ENCODE data around the gene MAP3K13.
"Not testable (repeated sequence)": the region's sequence is repeated elsewhere in the genome, so short reads cannot be mapped to it uniquely, and the experiment has no call there.

Gene MAP3K13

DNA sequence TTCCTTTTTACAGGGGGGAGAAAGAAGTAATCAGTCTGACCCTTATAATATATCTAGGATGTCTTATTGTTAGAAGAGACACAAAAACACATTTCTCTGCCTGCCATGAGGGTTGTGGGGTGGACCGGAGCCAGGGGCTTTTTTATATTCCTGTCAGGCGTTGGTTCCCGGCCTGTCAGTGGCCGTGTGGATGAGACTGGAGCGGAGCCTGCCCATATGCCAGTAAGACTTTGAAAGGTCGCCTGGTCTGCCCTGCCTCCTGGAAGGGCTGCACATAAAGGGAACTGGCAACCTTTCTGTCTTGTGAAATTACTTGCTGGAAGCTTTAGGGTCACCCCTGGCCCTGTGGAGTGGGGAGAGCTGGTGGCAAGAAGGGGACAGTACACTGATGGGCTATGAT lies 34.7 kb downstream of the MAP3K13 start:
- DNase-seq (ENCODE audit: low read depth): no peak

DNA sequence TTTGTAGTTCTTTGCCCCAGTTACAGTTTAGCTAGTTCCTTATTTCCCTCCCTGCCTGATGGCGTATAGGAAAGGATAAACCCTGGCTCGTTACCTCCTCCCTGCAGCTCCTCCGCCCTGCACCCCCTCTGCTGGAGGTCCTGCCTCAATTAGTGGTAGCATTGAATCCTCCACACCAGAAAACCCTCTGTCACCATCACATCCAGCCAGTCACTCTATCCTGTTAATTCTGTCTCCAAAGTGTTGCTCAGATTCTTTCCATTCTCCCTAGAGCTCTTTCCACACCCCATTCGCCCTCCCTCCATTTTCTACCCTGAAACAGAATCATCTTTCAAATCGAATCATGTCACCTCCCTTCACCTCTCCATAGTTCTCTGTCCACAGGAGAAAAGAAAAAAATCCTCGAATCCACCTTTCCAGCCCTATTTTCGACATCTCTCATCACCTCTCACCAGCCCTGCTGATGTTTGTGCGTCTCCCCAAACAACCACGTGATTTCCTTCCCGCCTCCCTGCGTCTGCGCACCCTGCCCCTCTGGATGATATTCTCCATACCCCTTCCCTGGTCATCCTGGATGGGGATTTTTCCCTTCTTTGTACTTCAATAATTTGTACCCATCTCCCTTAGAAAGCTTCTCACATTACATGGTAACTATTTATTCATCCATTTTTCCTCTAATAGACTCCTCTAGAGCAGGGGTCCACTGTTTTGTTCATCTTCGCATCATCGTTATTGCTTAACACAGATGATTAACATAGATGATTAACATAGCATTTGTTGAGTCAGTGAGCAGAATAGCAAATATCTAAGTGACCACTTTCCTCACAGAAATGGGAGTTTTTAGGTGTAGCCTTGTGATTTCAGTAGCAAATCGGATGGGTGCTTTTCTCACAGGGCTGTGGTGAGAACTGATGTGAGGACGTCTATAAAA lies 37.1 kb downstream of the MAP3K13 start:
- DNase-seq (ENCODE audit: low read depth): no peak

DNA sequence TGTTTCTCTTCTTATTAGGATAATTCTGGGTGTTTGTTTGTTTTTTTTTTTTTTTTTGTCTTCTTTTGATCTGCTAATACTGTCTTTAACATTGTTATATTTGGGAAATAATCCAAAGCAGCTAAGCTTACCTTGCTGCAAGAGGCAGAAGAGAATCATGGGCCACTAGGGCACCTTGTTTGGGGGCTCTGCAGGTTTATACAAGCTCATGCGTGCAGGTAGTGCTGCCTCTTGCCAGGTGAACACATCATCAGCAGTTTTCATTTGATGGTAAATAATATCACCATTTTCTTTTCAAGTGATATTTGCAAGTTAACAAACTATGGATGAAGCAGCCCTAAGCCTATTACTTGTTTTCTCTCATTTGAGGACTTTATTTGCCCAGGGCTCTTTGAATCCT lies 37.9 kb downstream of the MAP3K13 start:
- no peak for DNase-seq (ENCODE audit: low read depth)

DNA sequence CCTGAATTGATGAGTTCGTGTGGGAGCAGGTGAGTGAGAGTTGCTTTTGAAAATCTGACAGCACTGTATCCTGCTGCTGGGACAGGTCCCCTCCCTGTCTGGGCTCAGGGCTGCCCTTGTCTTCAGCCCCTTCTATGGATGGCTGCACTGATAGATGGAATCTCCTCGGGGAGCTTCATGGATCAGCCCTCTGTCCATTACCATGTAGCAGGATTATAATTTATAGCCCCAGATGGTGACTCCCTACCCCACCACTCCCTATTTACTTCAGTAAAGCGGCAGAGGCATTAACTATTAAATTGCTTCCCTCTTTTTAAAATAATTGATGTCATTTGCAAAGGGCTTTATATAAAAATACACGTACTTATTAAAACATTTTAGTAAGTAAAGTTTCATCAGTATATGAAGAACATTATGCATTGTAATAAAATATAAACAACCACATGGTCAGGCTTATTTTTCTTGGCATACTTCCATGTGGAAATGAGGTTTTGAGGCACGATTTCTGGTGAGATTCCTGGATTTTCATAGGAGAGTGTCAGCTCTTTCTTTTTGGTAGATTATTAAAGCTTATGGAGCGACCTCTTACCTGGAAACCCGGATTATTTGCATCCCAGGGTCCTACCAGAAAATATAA lies 38.5 kb downstream of the MAP3K13 start:
- no peak for DNase-seq (ENCODE audit: low read depth)

DNA sequence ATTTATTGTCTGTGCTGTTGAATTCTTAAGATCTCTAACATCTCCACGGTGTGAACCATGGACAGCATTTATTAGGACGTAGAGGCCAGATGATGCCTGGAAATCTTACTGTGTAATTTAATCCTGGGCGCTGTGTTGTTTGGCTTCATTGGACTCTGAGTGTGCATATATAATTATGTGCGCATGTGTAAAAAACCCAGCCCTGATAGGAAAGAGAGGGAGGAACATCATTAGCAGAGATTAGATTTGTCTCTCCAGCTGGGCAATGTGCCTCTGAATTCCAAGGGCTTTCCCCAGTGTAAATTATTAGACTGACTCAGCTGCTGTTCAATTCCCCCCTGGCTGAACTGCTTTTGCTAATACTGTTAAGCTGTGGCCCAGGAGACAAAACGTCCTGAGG lies 39.6 kb downstream of the MAP3K13 start:
- DNase-seq (ENCODE audit: low read depth): no peak

DNA sequence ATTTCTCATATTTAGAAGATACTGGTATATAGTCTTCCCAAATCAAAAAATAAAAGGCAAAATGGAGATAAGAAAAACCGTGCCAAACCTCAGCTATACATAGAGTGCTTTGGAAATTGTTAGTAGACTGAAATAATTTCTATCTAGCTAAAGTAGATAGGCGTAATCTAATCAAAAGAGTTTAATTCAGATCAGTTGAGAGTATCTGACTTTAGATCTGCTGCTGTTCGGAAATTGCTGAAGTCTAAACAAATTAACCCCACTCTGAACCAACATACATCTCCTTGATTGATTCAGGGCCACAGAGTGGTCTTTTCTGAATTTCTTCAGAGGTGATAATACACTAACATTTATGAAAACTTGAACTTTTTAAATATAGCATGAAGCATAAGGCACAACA lies 40.1 kb downstream of the MAP3K13 start:
- DNase-seq (ENCODE audit: low read depth): no peak

DNA sequence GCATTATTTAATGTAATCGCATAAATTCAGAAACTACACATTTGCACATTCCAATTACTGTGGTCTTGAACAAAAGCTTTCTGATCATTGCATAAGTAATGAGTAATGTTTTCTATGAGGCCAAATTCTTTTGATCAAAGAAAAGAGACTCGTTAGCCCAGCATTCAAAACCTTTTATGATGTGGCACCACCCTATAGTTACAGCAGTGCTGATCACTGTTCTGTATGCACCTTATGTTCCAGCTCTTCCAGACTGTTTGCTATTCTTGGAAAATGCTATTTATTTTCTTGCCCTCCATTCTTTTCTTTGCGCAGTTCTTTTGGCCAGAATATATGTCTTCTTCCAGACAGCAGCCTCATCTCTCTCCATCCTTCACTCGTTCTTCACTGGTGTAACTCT lies 42.3 kb downstream of the MAP3K13 start:
- no peak for DNase-seq (ENCODE audit: low read depth)

DNA sequence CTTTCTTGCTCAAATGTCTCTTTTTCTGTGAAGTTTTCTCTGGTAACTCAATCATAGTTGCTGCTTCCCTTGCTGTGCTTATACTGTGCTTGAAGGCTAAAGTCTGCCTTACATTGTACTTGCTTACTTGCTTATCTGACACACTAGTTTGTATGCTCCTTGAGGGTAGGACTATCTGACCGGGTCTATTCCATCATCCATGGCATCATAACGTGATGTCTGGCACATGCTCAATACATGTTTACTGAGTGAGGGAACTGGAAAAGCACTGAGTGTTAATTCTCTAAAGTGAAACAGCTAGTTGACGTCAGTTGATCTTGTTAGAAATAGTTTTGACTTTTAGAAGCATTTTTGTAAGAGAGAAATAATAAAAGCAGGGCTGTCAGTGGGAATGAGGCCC lies 42.7 kb downstream of the MAP3K13 start:
- no peak for DNase-seq (ENCODE audit: low read depth)

DNA sequence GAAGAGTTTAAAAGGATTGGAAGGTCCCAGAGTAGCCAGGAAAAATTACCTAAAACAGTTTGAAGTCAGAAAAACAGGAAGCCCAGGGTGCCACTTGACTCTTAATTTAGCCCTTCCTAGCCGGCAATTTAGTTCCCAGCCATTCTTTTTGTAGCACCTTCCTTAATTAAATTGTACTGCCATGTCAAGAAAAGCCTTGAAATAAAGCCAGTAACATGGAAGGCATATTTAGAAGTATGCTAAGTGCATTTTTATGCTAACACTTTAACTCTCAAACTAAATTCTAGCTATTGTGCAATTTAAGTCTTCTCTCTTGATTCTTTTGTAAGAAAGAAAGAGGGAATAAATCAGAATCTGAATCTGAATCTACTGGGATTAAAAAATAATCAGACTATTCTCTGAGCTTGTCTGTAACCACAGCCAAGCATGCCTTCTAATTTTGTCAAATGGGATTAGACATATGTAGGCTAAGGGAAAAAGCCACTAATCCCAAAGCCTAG lies 43.2 kb downstream of the MAP3K13 start:
- DNase-seq (ENCODE audit: low read depth): no peak

DNA sequence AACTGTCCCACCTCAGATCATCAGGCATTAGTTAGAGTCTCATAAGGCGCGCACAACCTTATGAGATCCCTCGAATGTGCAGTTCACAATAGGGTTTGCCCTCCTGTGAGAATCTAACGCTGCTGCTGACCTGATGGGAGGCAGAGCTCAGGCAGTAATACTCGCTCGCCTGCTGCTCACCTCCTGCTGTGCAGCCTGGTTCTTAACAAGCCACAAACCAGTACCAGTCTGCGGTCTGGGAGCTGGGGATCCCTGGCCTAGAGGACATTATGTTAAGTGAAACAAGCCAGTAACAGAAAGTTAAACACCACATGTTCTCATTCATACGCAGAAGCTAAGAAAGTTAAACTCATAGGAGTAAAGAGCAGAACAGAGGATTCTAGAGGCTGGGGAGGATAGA lies 47.0 kb downstream of the MAP3K13 start:
- DNase-seq (ENCODE audit: low read depth): no peak

DNA sequence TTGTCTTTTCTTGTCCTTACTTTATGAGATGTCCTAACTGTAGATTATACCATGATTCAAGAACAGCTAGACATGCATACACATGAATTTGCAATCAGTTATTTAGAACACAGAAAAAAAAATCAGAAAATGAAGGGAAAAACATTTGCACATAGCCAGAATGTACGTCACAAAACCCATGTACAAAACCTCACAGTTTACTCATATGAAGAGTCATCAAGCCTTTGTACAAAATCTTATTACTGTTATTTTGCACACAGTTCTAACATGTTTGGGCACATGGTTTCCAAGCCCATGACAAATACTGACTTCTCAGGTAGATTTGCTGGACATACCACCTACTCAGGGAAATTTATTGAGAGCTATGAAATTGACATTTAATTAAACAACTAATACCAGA lies 48.2 kb downstream of the MAP3K13 start:
- DNase-seq (ENCODE audit: low read depth): no peak

DNA sequence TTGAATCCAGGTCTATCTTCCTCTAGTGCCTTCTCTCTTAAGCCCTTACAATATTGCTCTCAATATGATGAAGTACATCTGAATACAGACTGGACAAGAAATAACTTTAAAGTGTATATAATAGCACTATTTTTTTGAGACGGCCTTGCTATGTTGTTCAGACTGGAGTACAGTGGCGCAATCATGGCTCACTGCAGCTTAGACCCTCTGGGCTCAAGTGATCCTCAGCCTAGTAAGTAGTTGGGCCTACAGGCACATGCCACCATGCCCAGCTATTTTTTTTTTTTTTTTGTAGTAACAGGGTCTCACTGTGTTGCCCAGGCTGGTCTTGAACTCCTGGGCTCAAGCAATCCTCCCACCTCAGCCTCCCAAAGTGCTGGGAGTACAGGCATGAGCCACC lies 53.6 kb downstream of the MAP3K13 start:
- no peak for DNase-seq (ENCODE audit: low read depth)

DNA sequence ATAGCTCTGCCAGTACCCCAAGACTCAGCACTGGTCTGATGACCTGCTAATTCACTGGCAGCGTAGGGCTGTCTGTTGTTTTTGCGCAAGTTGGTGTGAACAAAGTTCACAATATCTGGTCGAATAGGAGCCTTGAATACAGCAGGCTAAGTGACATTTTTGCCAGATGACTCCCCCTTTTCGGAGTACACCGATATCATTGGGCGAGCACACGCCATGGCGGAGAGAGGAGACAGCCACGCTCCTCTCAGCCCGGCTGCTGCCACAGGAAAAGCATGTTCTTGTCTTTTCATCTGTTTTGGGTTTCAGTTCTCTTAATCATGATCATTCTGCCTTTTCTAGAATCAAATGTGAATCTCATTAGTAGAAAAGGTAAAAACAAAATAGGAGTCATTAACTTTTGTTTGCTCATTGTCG lies 55.6 kb downstream of the MAP3K13 start:
- DNase-seq (ENCODE audit: low read depth): not testable (repeated sequence)

DNA sequence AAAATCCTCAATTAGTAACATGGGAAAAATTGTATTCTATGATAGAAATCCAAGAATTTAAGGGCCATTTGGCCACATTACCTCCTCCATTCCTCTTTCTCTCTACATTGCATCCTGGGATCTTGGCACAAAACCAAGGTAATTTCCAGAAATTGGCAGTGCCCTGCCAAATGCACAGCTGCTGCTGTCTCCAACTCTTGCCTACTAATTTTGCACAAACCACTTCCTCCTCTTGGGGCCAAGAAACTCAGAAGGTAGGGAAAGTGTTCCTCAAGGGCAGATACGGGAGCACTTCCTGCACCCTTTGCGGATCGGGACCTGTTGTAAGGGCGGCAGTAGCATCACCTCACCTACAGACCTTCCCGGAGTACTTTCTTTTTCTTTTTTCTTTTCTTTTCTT lies 57.8 kb downstream of the MAP3K13 start:
- no peak for DNase-seq (ENCODE audit: low read depth)

DNA sequence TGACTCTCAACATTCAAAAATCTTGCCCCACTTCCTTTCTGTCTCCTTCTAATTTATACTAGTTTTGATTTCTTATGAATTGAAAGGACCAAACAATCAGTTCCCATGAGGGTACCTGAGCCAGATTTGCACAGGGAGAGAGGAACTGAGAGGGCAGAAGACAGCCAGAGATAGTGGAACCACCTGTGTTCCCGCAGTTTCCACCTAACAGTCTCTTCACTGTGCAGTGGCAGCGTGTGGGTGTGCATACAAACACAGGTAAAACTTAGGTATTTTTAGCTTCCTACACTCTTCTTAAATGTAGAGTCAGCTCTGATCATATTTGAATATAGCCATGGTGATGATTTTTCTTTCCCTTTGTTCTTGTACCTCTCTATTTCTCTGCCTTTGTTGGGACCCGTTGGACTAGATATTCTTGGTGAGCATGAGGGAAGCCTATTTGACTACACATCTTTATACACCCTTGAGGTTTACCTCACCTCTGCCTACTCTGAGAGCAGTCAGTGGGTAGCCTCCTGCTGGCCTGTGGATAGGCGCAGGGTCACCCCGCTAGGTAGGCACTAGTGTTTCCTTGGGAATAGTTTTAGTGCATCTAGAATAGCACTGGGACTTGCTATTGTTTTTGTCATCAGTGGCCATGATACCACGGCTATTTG lies 58.8 kb downstream of the MAP3K13 start:
- no peak for DNase-seq (ENCODE audit: low read depth)

DNA sequence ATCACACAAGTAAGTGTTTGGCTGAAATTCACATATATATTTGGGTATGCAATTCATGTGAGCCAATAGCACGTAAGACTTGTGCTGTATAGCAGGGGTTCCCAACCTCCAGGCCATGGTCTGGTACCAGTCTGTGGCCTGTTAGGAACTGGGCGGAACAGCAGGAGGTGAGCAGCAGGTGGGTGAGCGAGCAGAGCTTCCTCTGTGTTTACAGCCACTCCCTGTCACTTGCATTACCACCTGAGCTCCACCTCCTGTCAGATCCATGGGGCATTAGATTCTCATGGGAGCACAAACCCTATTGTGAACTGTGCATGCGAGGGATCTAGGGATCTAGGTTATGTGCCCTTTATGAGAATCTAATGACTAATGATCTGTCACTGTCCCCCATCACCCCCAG lies 59.7 kb downstream of the MAP3K13 start:
- DNase-seq (ENCODE audit: low read depth): no peak

DNA sequence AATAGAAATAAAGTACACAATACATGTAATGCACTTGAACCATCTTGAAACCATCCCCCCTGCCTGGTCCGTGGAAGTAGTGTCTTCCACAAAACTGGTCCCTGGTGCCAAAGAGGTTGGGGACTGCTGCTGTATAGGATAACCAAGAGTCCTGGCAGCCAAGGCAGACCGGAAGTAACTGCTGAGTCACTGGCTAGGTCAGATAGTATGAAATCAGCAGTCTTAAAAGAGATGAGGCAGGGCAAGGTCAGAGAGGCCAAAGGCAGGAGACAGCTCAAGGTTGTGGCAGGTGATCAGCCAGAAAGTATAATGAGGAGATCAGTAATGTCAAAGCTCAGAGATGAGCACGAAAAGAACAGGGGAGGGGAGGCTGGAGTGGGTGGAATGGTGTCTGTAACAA lies 60.2 kb downstream of the MAP3K13 start:
- peak; percentile 8 for DNase-seq (ENCODE audit: low read depth)

DNA sequence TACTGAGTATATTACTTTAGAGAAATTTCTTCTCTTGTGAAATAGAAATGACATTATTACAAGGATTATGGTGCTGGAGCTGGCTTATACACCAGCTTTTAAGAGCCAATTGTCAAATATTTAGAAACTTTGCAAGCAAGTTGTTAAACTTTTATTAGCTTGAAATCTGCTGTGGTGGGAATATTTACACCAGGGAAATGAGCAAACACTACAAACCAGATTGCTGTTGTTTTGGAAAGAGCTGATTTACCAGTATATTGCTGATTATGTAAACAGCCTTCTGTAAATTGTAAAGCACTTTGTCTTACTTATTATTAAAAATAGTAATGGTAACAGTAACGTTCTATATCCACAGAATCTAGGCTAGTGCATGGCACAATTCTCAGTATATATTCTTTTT lies 61.5 kb downstream of the MAP3K13 start:
- no peak for DNase-seq (ENCODE audit: low read depth)

DNA sequence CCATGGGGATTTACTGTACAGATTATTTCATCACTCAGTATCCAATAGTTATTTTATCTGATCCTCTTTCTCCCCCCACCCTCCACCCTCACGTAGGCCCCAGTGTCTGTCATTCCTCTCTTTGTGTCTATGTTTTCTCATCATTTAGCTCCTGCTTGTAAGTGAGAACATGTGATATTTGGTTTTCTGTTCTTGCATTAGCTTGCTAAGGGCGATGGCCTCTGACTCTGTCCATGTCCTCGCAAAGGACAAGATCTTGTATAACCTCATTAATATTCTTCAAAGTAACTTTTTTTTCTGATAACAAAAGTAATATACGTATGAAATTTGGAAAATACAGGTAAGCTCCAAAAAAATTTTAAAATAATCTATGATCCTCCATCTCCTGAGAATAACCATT lies 67.4 kb downstream of the MAP3K13 start:
- no peak for DNase-seq (ENCODE audit: low read depth)

DNA sequence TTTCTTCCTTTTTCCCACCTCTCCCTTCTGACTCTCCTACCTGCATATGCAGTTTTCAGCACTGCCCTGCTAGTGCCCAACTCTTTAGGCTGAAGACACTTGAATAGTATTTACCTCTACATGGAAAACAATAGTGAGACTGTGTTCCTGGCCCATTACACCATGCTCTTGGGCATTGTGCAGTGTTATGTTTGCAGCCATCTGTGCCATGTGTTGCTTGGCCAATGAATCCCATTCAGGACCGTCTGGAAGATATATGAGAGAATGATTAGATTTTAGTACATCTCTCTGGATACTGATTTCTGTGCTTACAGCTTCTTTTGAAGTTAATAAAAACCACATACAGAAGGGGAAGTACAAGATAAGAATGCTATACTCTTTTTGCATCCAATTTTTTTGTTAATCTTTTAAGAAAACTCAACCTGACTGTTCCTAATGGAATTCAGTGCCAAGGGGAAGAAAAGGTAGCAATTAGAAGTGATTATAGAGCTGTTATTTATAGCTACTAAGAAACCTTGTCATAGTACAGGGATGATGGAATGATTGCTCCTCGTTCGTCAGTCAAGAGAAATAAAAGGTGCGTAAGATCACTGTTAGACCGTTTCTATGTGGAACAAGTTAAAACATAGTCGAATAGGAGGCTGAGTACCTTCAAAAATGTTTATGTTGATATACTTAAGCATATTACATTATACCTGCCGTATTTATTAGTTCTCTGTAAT lies 77.0 kb downstream of the MAP3K13 start:
- no peak for DNase-seq (ENCODE audit: low read depth)

DNA sequence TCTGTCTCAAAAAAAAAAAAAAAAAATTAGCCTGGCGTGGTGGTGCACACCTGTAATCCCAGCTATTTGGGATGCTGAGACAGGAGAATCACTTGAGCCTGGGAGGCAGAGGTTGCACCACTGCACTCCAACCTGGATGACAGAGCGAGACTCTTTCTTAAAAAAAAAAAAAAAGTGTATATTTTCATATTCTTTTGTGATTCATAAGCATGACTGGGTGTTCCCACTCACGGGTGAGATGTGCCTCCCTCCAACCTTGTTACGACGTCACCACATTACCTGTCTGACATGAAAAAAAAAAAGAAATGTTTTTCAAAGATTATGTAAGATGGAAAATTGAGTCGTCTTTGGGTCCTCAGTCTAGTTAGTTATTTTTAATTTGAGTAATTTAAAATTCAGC lies 79.1 kb downstream of the MAP3K13 start:
- no peak for DNase-seq (ENCODE audit: low read depth)

DNA sequence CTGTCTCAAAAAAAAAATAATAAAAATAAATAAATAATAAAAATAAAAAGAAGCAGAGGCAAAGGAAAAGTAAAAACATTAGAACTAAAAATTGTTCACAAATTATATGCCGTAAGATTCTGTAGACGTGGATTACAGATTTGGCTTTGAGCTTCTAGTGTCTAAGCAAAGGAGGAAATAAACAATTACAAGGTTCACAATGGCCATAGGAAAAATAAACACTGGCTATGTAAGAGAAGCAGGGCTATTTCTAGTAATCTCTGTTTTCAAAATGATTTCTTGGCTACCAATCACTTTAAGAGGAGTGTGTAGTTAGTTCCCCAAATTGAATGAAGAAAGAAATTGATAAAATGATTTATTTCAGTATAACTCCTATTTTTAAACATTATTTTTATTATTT lies 81.4 kb downstream of the MAP3K13 start:
- DNase-seq (ENCODE audit: low read depth): no peak
